GM19438 (cell line): ENCODE measurements around the gene SLC8A1.

ENCODE experiments used
- ATAC-seq: cut with Tn5 transposase; IDR thresholded peaks from one replicate; pipeline ENCODE4 v1.9.1; 2021; ENCODE audit warnings: low read depth; ENCODE audit not compliant: unreplicated experiment

SLC8A1 gene

DNA sequence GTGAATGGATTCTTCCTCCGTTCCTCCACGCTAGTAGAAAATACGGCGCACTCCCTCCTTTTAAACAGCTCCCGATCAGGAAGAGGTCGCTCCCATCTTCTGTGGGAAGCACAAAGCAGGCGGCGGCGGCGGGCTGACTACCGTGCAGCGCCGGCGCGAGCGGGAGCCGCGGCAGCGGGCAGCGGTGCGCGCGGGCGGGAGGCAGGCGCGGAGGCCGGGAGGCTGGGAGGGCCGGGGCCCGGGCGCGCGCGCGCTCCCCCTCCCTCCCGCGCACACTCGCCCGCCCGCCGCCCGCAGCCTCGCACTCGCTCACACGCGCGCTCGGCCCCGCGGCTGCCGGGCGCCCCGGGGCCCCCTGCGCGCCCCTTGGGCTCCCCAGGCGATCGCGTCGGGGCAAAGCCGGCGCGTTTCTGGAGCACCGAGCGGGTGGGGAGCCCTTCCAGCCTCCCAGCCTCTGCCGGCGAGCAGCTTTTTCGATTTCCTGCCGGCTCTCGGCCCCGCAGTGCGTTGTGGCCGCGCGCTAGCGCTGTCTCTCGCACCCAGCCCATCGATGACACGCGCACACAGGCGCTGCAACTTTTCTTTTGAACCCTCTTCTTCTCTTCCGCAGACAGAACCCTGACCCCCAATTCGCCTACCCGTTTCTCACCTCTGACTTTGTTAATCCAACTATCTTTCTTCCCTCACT, at the start of gene SLC8A1:
TSS of gene SLC8A1 (minus strand) at position 173 of the 688 bp plus-strand sequence.
- no peak for ATAC-seq

DNA sequence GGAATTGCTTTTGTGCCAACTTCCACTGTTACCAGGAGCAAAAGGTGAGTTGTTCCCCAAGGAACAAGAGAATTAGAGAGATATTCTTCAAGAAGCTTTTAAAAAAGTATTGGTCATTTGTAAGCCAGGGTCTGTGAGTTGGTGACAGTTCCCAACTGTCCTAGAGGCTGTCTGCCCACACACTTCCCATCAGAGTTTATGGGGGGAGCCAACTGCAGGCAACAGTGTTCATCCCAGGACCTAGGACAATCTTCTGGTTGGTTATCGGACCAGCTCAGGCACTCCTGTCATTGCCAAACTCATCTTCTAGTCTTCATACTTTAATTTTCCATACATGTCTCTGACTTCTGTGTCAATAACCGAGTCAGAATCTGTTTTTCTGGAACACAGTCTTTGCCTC, 47.5 kb upstream of the SLC8A1 start:
- ATAC-seq = no peak

DNA sequence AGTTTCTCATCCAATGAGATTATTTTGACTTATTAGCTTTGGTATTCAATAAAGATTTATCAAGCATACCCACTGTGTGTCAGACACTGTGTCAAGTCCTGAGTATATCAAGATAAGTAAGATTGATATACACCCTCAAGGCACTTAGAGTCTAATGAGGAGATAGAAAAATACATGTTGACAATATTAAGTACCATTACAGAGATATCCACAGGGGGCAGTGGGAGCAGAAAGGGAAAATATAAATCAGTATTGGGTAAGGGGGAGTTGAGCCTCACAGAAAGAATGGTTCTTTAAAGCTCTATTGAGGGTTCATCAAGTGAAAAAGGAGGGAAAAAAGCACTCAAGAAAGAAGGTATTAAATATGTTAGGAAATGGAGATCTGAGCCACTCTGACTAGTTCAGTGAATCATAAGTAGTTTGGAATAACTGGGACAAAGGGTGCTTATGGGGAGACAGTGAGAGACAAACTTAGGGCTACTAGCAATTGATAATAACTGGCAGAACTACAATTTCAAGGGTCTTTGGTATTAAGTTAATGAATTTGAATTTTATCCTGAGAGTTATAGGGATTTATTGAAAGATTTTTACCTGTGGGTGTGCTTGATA, 45.5 kb upstream of the SLC8A1 start:
- ATAC-seq = no peak

DNA sequence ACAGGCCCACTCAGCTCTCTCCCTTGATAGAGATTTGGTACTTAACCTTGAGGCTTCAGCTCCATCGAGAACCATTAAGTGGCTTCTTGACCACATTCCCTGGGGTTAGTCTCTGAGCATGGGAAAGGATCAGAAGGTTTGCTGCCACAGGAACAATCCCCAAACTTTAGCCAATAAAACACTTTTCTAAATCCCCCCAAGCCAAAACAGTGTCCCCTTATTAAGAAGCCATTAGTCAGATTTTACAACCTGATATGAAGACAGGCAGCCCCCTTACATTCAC, 37.7 kb upstream of the SLC8A1 start:
- no peak for ATAC-seq

- ATAC-seq = no peak
Observed at GRCh38 chr2:40488927-40489677, 37.2 kb upstream of the SLC8A1 start.

- no peak for ATAC-seq
Observed at GRCh38 chr2:40488101-40488601, 36.3 kb upstream of the SLC8A1 start.

- no peak for ATAC-seq
Observed at GRCh38 chr2:40487602-40488001, 35.7 kb upstream of the SLC8A1 start.

DNA sequence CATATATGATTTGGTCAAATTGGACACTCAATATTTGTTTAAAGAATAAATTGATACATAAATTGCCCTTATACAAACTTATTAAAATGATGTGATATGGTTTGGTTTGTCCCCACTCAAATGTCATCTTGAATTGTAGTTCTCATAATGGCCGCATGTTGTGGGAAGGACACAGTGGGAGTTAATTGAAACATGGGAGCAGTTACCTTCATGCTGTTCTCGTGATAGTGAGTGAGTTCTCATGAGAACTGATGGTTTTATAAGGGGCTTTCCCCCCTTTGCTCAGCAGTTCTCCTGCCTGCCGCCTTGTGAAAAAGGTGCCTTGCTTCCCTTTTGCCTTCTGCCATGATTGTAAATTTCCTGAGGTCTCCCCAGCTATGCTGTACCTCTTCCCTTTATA, 34.0 kb upstream of the SLC8A1 start:
- no peak for ATAC-seq

GRCh38 chr2:40485318-40485717, 33.4 kb upstream of the SLC8A1 start:
- ATAC-seq = no peak

DNA sequence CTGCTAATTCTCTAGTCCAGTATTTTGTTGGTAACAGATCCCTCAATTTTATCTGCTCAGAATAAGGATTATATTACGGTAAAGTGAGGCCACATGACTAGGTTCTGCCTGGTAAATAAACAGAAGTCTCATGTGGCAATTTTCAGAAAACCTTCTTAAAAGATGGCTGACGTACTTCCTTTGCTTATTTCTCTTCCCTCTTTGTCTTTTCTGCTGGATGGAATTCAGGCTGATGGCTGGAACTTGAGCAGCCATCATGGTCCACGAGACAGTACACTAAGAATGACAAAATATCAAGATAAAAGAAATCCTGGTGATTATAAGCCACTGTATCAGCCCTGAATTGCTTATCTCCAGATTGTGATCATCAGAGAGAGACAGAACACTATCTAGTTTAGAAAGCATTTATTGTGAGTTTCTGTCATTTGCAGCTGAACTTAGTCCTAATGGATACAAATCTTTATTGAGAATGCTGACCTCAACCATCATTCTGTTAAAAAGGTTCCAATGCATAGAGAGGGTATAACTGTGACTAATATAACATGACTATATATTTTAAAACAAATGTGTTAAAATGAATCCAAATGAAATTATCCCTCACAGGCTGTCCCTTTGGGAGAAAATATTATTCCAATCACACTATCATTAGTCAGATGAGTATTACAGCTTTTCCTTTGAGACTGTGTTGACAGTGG, 31.8 kb upstream of the SLC8A1 start:
- no peak for ATAC-seq

- no peak for ATAC-seq
Observed at GRCh38 chr2:40480596-40480995, 28.7 kb upstream of the SLC8A1 start.

DNA sequence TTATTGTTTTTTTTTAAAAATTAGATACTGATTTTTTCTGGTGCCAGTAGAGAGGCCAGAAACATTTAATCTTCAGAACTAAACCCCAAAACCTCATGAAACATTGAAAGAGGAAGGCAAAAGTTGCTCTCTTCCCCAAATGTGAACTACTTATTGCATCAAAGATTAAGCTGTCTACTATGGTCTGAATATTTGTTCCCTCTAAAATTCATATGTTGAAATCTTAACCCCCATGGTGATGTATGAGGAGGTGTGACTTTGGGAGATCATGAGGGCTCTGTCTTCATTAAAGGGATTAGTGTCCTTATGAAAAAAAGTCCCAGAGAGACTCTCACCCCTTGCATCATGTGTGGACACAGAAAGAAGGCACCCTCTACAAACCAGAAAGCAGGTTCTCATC, 28.2 kb upstream of the SLC8A1 start:
- no peak for ATAC-seq

- no peak for ATAC-seq
Observed at GRCh38 chr2:40477361-40477760, 25.5 kb upstream of the SLC8A1 start.

DNA sequence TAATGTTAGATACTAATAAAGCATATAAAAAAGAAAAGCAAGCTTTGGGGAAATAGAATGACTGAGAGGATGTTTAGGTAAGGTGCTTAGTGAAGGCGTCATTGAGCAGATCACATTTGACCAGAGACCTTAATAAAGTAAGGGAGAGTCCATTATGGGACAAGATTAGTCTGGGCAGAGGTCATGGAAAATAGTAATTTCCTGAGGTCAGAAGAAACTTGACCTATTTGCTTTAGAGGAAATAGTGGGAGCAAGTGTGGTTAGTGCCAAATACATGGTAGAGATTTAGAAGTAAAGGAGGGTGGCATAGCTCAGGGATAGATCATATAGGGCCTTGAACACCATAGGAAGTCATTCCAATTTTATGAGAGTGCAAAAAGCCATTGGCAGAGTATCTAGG, 24.5 kb upstream of the SLC8A1 start:
- no peak for ATAC-seq

DNA sequence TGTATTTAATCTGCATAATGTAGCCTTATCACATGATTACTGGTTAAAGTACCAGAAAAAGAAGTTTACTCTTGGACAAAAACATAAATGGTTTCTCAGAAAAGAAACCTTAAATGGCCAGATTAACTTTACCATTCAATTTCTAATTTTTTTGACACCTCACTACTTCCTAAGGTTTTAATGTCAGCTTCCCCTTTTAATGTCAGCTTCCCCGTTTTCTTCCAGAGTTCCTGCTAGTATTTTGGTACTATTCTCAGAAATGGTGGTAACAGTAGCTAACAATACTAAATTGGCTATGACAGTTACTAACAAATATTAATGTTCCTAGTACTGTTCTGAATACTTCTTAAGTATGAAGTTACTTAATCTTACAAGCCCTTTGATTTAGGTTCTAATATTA, 22.4 kb upstream of the SLC8A1 start:
- no peak for ATAC-seq

- no peak for ATAC-seq
Observed at GRCh38 chr2:40471866-40472265, 20.0 kb upstream of the SLC8A1 start.

- no peak for ATAC-seq
Observed at GRCh38 chr2:40470822-40471813, 19.2 kb upstream of the SLC8A1 start.

- no peak for ATAC-seq
Observed at GRCh38 chr2:40466935-40467572, 15.2 kb upstream of the SLC8A1 start.

DNA sequence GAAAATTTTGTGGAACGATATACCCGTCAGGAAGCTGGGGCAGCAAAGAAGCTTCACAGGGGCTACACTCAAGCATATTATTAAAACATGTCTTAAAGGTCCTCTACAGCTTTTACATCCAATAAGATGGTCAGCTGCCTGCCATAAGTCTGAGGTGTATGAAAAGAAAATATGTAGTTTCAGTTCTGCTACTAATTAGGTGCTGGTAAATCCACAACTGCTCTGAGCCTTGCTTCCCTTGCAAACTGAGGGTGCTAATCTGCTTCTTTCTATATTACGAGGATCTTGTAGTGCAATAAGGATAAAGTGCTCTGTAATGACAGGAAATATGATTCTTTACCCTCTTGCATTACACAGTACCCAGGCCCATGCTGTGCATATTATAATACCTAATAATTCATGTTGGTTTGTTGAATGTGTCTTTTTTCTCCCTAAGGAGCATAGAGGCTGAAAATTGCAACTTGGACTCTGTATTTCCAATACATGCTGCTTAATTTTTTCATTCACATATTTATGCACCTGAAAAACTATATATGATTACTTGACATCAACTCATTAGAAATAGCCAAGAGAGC, 14.5 kb upstream of the SLC8A1 start:
- no peak for ATAC-seq
